ENCODE data around the gene MTFMT. TPM values are rescaled to one million over a fixed set of nuclear protein-coding genes. Genes with fewer than 3 reads are reported as not detected.

The MTFMT gene
- total and polyA plus RNA-seq, 2 of the 13 experiments (the other 11 are each of a cell fraction or from before 2014, with no cell fraction given): 9.9 to 23.2 TPM

DNA sequence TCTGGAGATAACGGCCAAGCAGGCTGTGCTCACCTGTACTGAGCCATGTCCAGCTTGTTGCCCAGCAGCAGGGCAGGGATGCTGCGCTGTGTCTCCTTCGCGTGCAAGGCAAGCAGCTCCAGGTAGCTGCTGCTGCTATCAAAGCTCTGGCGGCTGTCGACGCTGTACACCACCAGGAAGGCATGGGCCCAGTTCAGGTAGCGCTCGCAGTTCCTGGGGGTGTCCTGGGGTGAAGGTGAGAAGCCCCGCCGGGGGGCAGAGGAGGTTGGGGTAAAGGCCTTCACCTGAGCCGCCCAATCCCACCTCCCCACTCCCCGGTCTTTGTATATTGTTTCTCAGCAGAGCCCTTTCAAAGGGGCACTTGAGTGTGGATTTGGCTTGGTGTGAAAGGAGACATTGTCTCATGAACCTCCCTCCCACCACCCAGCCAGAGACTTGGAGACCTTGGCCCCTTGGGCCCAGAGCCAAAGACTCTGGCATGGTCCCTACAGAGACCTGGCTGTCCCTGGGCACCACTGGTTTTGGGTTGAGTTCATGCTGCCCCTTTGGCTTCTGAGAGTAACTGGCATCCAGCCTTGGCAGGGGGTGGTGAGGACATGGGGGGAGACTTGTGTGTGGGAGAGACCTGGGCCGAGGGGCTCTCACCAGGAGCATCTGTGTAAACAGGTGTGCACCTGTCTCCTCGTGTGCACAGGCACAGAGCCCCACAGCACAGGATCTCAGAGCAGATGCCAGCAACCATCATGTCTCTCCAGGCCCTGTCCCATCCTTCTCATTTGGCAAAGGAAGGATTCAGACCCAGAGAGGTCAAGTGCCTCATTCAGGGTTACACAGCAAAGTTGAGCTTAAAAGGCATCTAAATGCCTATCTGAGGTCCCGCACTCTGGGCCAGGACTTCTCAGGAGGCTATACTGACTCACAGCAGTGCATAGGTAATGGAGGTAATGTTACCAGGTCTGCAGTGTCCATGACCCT, 29.2 kb upstream of the MTFMT start (continued):
- TF ChIP-seq, protein P1, sequence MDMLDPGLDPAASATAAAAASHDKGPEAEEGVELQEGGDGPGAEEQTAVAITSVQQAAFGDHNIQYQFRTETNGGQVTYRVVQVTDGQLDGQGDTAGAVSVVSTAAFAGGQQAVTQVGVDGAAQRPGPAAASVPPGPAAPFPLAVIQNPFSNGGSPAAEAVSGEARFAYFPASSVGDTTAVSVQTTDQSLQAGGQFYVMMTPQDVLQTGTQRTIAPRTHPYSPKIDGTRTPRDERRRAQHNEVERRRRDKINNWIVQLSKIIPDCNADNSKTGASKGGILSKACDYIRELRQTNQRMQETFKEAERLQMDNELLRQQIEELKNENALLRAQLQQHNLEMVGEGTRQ (IDR thresholded peaks at IDR 0.05; ENCODE audit: low read depth, low read length): no peak
- TF ChIP-seq, protein P1 (CRISPR knock-in tag; IDR thresholded peaks at IDR 0.05; ENCODE audit: borderline replicate concordance): no peak
- TF ChIP-seq ZSCAN29 (CRISPR knock-in tag; conservative IDR thresholded peaks at IDR 0.05) (no peak), ZNF510 (CRISPR knock-in tag; IDR thresholded peaks at IDR 0.05; ENCODE audit: low read depth) (no peak), ZNF484 (CRISPR knock-in tag; IDR thresholded peaks at IDR 0.05; ENCODE audit: borderline replicate concordance, low read depth) (no peak), IKZF4 (CRISPR knock-in tag; IDR thresholded peaks at IDR 0.05; ENCODE audit: borderline replicate concordance, low read depth, not compliant biosample characterization) (no peak), ZNF672 (CRISPR knock-in tag; IDR thresholded peaks at IDR 0.05) (no peak), ATRX (CRISPR knock-in tag; IDR thresholded peaks at IDR 0.05; ENCODE audit: borderline replicate concordance) (no peak), ZMYM3 (CRISPR knock-in tag; IDR thresholded peaks at IDR 0.05) (0 out of 2 replicates have a peak, but pooled peaks have one; percentile 45), MIXL1 (CRISPR knock-in tag; IDR thresholded peaks at IDR 0.05) (no peak), GTF3A (CRISPR knock-in tag; conservative IDR thresholded peaks at IDR 0.05) (0 out of 2 replicates have a peak, but pooled peaks have one; percentile 48), ZFP82 (CRISPR knock-in tag; IDR thresholded peaks at IDR 0.05; ENCODE audit: borderline replicate concordance) (no peak), CCDC6 (CRISPR knock-in tag; IDR thresholded peaks at IDR 0.05) (no peak), SALL2 (CRISPR knock-in tag; IDR thresholded peaks at IDR 0.05) (no peak), FOXA3 (CRISPR knock-in tag; IDR thresholded peaks at IDR 0.05) (no peak), CENPT (CRISPR knock-in tag; IDR thresholded peaks at IDR 0.05; ENCODE audit: low read depth) (no peak), NCOA2 (CRISPR knock-in tag; IDR thresholded peaks at IDR 0.05) (no peak), ZKSCAN8 (CRISPR knock-in tag; IDR thresholded peaks at IDR 0.05; ENCODE audit: borderline replicate concordance) (no peak), ONECUT2 (CRISPR knock-in tag; IDR thresholded peaks at IDR 0.05) (no peak), TSC22D2 (CRISPR knock-in tag; IDR thresholded peaks at IDR 0.05; ENCODE audit: borderline replicate concordance) (no peak), NFRKB (IDR thresholded peaks at IDR 0.05) (no peak), JUND (CRISPR knock-in tag; IDR thresholded peaks at IDR 0.05) (no peak), ZNF468 (CRISPR knock-in tag; IDR thresholded peaks at IDR 0.05) (no peak)
- TF ChIP-seq, protein P2, sequence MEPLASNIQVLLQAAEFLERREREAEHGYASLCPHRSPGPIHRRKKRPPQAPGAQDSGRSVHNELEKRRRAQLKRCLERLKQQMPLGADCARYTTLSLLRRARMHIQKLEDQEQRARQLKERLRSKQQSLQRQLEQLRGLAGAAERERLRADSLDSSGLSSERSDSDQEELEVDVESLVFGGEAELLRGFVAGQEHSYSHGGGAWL (CRISPR knock-in tag; IDR thresholded peaks at IDR 0.05): no peak
- TF ChIP-seq, protein P3, sequence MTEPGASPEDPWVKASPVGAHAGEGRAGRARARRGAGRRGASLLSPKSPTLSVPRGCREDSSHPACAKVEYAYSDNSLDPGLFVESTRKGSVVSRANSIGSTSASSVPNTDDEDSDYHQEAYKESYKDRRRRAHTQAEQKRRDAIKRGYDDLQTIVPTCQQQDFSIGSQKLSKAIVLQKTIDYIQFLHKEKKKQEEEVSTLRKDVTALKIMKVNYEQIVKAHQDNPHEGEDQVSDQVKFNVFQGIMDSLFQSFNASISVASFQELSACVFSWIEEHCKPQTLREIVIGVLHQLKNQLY (CRISPR knock-in tag; IDR thresholded peaks at IDR 0.05): no peak
- TF ChIP-seq, protein P4, sequence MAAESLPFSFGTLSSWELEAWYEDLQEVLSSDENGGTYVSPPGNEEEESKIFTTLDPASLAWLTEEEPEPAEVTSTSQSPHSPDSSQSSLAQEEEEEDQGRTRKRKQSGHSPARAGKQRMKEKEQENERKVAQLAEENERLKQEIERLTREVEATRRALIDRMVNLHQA (CRISPR knock-in tag; IDR thresholded peaks at IDR 0.05): no peak
- TF ChIP-seq, protein P5, sequence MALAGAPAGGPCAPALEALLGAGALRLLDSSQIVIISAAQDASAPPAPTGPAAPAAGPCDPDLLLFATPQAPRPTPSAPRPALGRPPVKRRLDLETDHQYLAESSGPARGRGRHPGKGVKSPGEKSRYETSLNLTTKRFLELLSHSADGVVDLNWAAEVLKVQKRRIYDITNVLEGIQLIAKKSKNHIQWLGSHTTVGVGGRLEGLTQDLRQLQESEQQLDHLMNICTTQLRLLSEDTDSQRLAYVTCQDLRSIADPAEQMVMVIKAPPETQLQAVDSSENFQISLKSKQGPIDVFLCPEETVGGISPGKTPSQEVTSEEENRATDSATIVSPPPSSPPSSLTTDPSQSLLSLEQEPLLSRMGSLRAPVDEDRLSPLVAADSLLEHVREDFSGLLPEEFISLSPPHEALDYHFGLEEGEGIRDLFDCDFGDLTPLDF (CRISPR knock-in tag; IDR thresholded peaks at IDR 0.05): no peak
